ENCODE results near the gene PCSK1N.
"Not testable (repeated sequence)": the region's sequence is repeated elsewhere in the genome, so short reads cannot be mapped to it uniquely, and the experiment has no call there.

PCSK1N gene

GRCh38 chrX:48823053-48823452, 12.4 kb downstream of the PCSK1N start:
- DNase-seq (ENCODE audit: low read depth in 3 of 3), result no peak

GRCh38 chrX:48819394-48819793, 16.0 kb downstream of the PCSK1N start:
- DNase-seq (ENCODE audit: low read depth in 3 of 3), result not testable (repeated sequence)

- DNase-seq (ENCODE audit: low read depth in 3 of 3), result no peak
Measured at GRCh38 chrX:48818866-48819265, 16.5 kb downstream of the PCSK1N start.

GRCh38 chrX:48818098-48818497, 17.3 kb downstream of the PCSK1N start:
- DNase-seq (ENCODE audit: low read depth in 3 of 3), result no peak

GRCh38 chrX:48816014-48816810, 19.2 kb downstream of the PCSK1N start:
- no peak for DNase-seq (ENCODE audit: low read depth in 3 of 3)

GRCh38 chrX:48815266-48815665, 20.1 kb downstream of the PCSK1N start:
- no peak for DNase-seq (ENCODE audit: low read depth in 3 of 3)

GRCh38 chrX:48814722-48815121, 20.7 kb downstream of the PCSK1N start:
- no peak for DNase-seq (ENCODE audit: low read depth in 3 of 3)

GRCh38 chrX:48813644-48814043, 21.8 kb downstream of the PCSK1N start:
- no peak for DNase-seq (ENCODE audit: low read depth in 3 of 3)

GRCh38 chrX:48806081-48806480, 29.3 kb downstream of the PCSK1N start:
- no peak for DNase-seq (ENCODE audit: low read depth in 3 of 3)

- DNase-seq (ENCODE audit: low read depth in 3 of 3), result no peak
Measured at GRCh38 chrX:48802905-48803200, 32.6 kb downstream of the PCSK1N start.

- DNase-seq (ENCODE audit: low read depth in 3 of 3), result no peak
Measured at GRCh38 chrX:48802089-48802904, 33.1 kb downstream of the PCSK1N start.

- DNase-seq (ENCODE audit: low read depth in 3 of 3), result peak; percentile 72 to 91 (median 88)
Measured at GRCh38 chrX:48801280-48802088, 33.9 kb downstream of the PCSK1N start, which contains the start of gene HDAC6. TSS of gene HDAC6 (plus strand) at chrX:48802067. CDS start at chrX:48802693, 626 bp downstream.

- DNase-seq (ENCODE audit: low read depth in 3 of 3), result no peak
Measured at GRCh38 chrX:48800574-48801279, 34.7 kb downstream of the PCSK1N start.

GRCh38 chrX:48798318-48798717, 37.1 kb downstream of the PCSK1N start:
- DNase-seq (ENCODE audit: low read depth in 3 of 3), result no peak

- DNase-seq (ENCODE audit: low read depth in 3 of 3), result no peak
Measured at GRCh38 chrX:48794911-48795515, 40.4 kb downstream of the PCSK1N start.

GRCh38 chrX:48794340-48794910, 41.0 kb downstream of the PCSK1N start:
- no peak for DNase-seq (ENCODE audit: low read depth in 3 of 3)

- DNase-seq (ENCODE audit: low read depth in 3 of 3), result no peak
Measured at GRCh38 chrX:48793935-48794334, 41.5 kb downstream of the PCSK1N start.

GRCh38 chrX:48792219-48792618, 43.2 kb downstream of the PCSK1N start:
- no peak for DNase-seq (ENCODE audit: low read depth in 3 of 3)

GRCh38 chrX:48791063-48791820, 44.2 kb downstream of the PCSK1N start:
- DNase-seq (ENCODE audit: low read depth in 3 of 3), result no peak

GRCh38 chrX:48790477-48790876, 44.9 kb downstream of the PCSK1N start:
- no peak for DNase-seq (ENCODE audit: low read depth in 3 of 3)
